Anterior cingulate cortex (tissue), 58 donors: Measurements from ENCODE around the gene FFAR2.
A peak's percentile ranks its signal among the peaks of the same experiment; 100 is the strongest.
"Not testable (repeated sequence)": the region's sequence is repeated elsewhere in the genome, so short reads cannot be mapped to it uniquely, and the experiment has no call there.

ENCODE experiments used
- DNase-seq, 58 donors: peaks; one replicate each; lab custom pipeline; 2025; lab: John Stamatoyannopoulos, UW

FFAR2 gene

GRCh38 chr19:35451338-35452096 is 3.5 kb downstream of the FFAR2 start:
- DNase-seq: no peak

- DNase-seq: no peak
Observed at GRCh38 chr19:35454663-35455062, 6.6 kb downstream of the FFAR2 start.

DNA sequence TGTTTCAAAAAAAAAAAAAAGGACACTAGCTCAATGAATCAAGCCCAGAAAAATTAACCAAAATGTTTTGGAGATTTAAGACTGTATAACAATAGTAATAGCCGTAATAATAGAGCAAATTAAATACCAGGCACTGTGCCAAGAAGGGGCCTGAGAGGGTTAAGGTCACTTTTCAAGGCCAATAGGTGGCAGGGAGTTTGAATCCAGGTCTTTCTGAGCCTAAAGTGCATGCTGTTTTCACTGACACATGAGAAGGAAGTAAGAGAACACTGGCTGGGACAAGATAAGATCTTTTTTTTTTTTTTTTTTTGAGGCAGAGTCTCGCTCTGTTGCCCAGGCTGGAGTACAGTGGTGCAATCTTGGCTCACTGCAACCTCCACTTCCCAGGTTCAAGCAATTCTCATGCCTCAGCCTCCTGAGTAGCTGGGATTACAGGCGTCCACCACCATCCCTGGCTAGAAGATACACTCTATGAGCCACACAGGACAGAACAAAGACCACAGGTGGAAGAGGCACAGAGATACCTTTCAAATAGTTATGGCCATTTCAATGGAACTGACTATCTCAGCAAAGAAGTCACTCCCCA is 7.7 kb downstream of the FFAR2 start:
- DNase-seq: no peak

- no peak for DNase-seq
Observed at GRCh38 chr19:35457173-35457572, 9.1 kb downstream of the FFAR2 start.

GRCh38 chr19:35458192-35458591 is 10.1 kb downstream of the FFAR2 start:
- DNase-seq: no peak

DNA sequence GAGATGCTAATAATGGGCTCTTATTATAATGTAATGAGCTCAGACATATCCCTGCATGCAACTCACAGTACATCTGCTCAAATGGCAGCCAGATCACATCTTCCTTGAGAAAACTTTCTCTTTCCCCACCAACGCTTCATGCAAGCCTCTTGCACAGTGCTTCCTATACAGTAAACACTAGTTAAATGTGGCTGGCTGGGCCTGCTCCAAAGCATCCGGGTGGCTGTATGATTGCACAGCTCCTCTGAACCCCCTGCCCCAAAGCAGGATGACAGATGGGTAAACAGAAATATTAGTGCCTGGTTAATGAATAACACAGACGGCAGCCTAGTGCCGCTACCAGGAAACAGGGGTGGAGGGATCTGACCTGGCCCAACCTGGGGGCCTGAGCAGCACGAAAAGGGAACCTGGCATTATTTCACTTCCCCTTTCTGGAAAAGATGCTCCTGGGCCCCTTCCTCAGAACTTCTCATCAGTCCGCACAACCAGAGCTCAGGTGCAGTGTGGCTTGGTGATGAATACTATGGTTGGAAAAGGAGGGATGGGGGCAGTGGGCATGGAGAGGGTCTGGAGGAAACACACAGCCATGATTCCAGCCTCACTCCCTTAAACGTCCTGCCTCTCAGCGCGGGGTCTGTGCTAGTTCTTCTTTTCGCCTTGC is 10.8 kb downstream of the FFAR2 start:
- no peak for DNase-seq

- peak in 4 of 58 donors; percentile 5 to 32 (median 12) for DNase-seq
Observed at GRCh38 chr19:35459414-35460082, 11.5 kb downstream of the FFAR2 start.

DNA sequence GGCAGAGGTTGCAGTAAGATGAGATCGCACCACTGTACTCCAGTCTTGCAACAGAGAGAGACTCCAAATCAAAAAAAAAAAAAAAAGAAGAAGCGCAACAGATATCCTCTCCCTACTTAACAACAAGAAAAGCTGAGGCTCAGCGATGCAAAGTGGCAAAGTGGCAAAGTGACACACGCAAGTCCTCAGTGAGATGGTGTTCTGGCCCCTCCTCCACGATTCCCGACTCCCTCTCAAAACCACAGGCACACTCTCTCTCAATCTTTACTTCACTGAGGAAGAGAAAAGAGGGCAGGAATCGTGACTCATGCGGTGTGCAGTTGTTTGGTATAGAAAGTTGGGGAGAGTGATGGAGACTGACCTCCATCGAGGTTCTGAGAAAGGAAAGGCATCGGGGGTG is 12.6 kb downstream of the FFAR2 start:
- no peak for DNase-seq

DNA sequence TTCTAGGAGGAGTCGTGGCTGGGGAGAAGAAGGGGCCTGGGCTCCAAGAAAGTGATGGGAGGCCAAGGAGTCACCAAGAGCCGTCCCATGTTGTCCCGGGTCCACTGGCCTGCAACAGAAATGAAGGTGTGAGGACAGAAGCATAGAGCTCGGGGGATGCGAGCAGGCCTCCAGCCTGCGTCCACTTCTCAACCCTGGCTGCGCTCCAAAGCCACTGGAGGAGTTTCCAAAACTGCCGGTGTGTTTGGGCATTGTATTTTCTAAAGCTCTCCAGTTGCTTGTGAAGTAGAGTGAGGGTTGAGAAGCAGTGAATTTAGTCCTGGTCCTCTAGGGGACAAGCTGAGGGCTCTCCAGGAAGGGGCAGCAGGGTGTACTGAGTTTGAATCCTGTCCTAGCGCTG is 13.0 kb downstream of the FFAR2 start:
- DNase-seq: no peak

- not testable (repeated sequence) for DNase-seq
Observed at GRCh38 chr19:35461788-35462187, 13.7 kb downstream of the FFAR2 start.

DNA sequence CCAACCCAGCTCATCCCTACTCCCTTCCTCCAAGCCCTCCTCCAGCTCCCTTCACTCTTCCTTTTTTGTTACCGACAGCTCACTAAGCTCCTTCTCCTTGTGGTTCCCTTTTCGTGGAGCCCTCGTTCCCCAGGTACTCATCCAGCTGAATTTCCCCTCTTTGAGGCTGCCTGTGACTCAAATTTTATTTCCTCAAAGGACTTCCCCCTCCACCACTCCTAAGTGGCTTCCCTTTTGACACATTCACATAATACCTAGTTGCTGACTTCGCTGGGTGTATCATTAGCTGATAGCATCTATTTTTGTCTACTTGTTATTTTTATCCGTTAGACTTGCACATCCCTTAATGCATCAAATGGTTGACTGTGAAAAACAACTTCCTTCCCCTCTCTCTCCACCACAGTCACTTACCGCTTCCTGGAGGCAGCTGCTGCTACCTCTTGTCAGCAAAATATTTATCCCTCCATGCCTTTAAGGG is 14.5 kb downstream of the FFAR2 start:
- peak in 4 of 58 donors; percentile 1 to 61 (median 16) for DNase-seq

DNA sequence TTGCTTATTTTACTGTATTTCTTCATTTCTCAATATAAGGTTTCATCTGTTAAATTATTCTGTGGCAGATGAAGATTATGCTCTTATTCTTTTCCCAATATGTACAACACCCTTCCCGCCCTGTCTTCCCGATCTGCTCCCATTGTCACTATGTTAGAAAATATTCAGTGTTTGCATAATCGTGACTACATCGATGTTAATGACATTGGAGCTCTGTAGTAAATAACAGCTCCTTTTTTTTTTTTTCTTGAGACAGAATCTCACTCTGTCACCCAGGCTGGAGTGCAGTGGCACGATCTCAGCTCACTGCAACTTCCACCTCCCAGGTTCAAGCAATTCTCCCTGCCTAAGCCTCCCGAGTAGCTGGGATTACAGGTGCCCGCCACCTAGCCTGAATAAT is 14.9 kb downstream of the FFAR2 start:
- DNase-seq: not testable (repeated sequence)

DNA sequence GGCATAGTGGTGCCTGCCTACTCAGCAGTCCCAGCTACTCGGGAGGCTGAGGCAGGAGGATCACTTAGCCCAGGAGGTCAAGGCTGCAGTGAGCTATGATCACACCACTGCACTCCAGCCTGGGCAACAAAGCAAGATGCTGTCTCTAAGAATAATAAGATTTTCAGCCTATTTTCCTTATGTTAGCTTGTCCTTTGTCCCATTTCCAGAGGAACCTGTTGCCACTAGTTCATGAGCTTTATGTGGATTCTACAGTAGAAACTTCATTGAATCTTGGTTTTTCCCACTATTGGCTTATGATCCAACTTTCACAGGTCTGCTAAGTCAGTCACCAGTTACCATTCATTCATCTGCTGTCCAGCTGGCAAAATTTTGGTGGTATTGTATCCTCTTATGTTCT is 18.2 kb downstream of the FFAR2 start:
- no peak for DNase-seq

- peak in 21 of 58 donors; percentile 0 to 54 (median 14) for DNase-seq
Observed at GRCh38 chr19:35468637-35469036, 20.6 kb downstream of the FFAR2 start.

- no peak for DNase-seq
Observed at GRCh38 chr19:35470128-35470527, 22.1 kb downstream of the FFAR2 start.

DNA sequence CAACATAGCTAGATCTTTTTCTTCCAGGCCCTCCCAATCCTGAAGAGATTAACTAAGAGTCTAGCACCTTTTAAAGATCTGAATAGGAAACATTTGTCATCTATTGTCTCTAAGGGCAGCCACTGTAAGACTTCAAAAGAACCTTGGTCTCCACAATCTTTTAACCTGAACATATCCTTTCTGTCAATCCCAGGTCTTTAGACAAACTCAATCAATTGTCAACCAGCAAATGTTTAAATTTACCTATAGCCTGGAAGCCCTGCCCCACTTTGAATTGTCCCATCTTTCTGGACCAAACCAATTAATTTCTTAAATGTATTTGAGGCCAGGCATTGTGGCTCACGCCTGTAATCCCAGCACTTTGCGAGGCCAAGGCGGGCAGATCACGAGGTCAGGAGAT is 23.0 kb downstream of the FFAR2 start:
- not testable (repeated sequence) for DNase-seq

DNA sequence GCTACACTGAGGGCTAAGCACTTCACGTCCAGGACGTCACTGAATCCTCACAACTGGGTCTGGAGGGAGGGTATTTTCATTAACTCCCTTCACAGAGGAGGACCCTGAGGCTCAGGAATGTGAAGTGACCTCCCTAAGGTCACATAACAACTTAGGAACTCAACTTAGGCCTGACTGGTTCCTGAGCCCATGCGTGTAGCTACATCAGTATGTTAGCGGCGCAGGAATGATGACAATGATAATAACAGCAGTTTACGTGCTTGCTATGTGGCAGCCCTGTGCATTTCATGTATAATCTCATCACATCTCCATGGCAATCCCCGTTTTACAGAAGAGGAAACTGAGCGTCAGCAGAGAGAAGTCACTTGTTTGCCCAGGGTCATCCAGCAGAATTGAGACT is 23.9 kb downstream of the FFAR2 start:
- DNase-seq: no peak

- DNase-seq: no peak
Observed at GRCh38 chr19:35474104-35474503, 26.0 kb downstream of the FFAR2 start.

DNA sequence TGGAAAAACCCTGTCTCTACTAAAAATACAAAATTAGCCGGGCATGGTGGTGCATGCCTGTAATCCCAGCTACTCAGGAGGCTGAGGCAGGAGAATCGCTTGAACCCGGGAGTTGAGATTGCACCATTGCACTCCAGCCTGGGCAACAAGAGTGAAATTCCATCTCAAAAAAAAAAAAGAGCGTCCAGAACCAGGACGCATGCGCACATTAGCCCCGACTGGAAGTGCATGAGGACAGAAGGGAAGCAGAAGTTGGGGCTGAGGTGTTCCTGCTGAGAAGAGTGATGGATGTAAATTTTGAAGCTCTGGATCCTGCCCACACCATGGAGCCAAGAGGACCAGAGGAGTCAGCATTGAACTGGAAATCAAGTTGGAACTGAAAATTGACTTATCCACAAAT is 26.5 kb downstream of the FFAR2 start:
- not testable (repeated sequence) for DNase-seq

DNA sequence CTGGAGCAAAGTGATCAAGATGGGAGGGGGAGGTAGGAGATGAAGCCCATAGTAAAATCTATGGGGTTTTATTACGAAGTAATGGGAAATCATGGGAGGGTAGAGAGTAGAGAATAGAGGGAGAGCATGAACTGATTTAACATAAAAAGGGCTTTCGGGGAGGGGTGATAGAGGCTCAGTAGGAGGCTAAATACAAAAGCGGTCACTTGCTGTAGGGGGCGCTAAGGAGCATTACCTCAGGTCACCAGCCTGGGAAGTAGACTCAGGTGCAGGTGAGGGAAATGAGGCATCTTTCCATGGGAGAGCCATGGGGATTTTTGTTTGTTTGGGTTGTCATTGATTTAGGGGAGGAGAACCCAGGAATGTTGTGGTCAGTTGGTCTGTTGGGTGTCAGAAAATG is 28.1 kb downstream of the FFAR2 start:
- no peak for DNase-seq
